SHP77 (cell line): ENCODE data around the gene GAB2.
"Not testable (repeated sequence)": the region's sequence is repeated elsewhere in the genome, so short reads cannot be mapped to it uniquely, and the experiment has no call there.

Source experiments
- DNase-seq, 2 experiments: peaks; one replicate each; lab custom pipeline; 2025; lab: John Stamatoyannopoulos, UW

Gene GAB2

GRCh38 chr11:78313181-78313795 is 104.3 kb downstream of the GAB2 start:
- peak in 1 of 2 experiments; percentile 5 for DNase-seq

DNA sequence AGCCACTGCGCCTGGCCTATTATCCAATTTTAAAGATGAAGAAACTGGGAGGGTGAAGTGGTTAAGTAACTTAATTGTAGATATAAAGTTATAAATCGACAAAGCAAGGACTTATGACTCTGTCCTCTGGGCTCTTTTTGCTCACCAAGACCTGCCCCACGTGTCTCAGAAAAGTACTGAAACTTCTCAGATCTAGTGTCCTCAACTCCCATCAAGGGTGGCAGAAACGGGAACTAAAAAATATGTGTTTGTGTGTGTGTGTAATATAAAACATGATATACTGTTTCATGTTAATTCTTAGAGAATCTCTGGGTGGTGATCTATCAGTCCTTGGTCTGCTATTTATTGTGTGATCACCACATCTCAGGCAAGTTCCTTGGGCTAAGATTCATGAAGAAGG is 104.9 kb downstream of the GAB2 start:
- DNase-seq: no peak

DNA sequence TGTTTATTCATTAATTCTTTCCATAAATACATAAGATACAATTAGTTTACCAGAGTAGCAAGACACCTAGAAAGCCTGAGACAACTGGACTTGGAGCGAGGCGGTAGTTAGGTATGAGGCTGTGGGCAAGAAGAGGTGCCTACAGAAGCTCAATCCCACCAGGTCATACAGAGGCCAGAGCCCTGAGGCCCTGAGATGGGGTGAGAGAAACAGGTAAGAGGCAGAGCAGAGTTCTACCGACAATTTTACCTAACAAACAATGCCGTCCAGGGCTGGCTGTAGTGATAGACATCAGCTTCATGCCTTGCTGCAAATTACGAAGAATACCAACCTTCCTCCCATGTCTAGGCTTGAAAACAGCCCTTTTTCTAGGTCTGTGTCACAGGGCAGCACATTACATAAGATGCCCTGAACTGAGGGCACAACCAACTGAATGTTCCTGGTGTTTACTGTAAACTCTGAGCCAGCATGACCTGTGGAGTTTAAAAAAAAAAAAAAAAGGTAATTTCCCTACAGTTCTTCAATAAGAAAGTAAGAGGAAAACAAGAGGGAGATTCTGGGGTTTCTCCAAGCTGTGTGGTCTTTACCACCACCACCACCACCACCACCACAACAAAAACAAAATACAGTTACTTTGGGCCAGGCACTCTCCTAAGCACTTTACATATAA is 105.8 kb downstream of the GAB2 start:
- no peak for DNase-seq

DNA sequence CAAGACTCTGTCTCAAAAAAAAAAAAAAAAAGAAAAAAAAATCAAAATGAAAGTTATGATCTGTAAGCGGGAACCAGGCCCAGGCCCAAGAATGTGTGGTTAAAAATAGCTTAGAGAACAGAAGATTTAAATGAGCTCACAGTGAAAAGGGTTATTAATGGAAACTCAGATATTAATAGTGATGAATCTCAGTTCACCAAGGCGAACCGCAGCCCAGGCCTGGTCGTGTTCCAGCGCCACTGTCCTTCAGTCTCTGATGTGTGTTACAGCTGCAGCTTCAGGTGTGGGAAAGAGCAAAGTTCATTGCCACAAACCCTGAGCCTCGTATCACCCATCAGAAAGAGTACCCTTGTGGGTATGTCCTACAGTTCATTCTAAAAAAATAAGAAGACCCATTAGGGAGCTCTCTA is 107.1 kb downstream of the GAB2 start:
- DNase-seq: no peak

DNA sequence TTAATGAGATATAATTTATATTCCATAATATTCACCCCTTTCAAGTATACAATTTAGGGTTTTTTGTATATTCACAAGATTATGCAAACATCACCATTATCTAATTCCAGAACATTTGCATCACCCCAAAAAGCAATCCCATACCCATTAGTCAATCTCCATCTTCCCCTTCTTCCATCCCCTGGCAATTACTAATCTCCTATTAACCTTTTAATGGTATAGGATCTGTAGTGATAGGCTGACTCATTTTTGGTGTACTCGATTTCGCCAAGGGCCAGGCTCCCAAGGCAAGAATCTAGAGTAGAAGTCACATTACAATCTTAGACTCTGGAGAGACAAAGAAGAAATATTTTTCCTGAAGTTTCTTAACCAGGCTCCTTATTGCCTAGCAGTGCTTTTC is 113.4 kb downstream of the GAB2 start:
- no peak for DNase-seq

DNA sequence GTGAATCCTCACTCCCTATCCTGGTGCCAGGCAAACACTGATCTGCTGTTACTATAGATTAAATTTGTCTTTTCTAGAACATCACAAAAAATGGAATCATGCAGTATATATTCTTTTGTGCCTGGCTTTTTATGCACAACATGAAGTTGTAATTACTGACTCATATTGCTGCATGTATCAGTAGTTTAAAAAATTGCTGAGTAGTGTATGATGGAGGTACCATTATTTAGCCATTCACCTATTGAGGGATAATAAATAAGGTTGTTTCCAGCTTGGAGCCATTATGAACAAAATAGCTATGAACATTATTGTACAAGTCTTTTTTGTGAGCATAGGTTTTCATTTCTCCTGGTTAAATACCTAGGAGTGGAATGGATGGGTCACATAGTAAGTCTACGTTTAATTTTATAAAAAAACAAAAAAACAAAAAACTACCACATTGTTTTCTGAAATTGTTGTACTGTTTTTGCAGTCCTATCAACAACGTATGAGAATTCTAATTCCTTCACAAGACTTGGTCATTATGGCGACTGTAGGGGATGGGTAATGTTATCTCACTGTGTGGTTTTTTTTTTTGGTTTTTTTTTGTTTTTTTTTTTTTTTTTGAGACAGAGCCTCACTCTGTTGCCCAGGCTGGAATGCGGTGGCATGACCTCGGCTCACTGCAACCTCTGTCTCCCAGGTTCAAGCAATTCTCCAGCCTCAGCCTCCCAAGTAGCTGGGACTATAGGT is 117.3 kb downstream of the GAB2 start:
- no peak for DNase-seq

- DNase-seq: no peak
Measured at GRCh38 chr11:78299000-78299710, 118.5 kb downstream of the GAB2 start.

- DNase-seq: no peak
Measured at GRCh38 chr11:78298291-78298771, 119.3 kb downstream of the GAB2 start.

DNA sequence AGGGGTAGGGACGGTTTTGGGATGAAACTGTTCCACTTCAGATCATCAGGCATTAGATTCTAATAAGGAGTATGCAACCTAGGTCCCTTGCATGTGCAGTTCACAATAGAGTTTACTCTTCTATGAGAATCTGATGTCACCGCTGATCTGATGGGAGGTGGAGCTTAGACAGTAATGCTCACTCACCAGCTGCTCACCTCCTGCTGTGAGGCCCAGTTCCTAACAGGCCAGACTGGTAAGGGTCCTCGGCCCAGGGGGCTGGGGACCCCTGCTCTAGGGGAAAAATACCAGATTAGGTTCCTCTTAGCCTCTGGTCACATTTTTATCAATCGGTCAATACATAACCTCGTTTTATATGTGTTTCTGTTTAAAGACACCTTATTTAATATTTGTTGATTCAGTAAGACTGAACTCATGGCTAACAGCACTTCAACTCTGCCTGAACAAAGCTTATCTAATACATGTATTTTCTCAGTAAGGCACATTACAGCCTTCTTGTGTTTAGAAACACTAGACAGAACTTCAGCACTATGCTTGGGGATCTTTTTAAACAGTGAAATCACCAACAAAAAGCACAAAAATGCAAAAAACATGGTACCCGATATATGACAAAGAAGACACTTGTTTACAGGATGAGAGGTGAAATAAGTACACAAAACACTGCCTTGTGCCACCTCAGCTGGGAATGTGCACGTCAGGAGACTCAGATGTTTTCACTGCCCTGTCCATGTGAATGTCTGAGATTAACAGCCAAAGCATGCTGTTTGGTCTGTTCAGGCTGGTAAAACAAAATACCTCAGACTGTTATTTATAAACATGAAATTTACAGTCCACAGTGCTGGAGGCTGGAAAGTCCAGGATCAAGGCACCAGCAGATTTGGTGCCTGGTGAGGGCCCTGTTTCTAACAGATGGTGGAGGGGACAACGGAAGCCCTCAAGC is 121.4 kb downstream of the GAB2 start:
- peak in 1 of 2 experiments; percentile 10 for DNase-seq

DNA sequence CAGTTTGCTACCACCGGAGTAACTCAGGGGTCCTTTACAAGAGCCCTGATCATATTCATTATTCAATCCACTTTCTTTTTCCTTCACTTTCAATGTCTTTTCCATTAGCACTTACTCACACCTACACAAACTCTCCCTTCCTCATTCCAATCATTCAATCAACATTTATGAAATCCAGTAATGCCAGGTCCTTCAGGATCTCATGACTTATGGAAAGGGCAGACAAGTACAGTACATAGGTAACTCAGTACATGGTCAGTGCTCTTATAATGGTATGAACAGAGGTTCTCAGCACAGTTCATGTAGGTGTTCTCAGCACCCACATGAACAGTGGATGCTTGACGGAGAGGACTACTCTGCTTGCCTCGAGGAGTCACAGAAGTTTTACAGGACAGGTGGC is 122.3 kb downstream of the GAB2 start:
- DNase-seq: no peak

- DNase-seq: not testable (repeated sequence)
Measured at GRCh38 chr11:78294100-78294499, 123.5 kb downstream of the GAB2 start.

GRCh38 chr11:78293536-78293935 is 124.1 kb downstream of the GAB2 start:
- DNase-seq: no peak

GRCh38 chr11:78292109-78292803 is 125.4 kb downstream of the GAB2 start:
- DNase-seq: no peak

DNA sequence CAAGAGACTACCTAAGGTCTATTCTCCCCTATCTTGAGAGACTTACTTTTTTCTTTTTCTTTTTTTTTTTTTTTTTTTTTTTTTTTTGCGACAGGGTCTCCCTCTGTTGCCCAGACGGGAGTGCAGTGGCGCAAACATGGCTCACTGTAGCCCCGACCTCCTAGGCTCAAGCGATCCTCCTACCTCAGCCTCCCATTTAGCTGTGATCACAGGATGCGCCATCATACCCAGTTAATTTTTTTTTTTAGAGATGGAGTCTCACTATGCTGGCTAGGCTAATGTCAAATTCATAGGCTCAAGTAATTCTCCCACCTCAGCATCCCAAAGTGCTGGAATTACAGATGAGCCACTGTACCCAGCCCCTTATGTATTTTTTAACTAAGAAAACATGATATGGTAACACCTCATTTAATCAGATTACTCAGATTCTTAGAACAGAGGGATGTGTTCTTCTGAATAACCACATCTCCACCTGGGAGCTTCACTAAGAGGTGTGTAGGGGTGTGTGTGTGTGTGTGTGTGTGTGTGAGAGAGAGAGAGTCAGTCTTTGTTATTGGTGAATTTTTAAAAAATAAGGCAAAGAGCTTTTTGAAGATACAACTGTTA is 126.0 kb downstream of the GAB2 start:
- DNase-seq: no peak

DNA sequence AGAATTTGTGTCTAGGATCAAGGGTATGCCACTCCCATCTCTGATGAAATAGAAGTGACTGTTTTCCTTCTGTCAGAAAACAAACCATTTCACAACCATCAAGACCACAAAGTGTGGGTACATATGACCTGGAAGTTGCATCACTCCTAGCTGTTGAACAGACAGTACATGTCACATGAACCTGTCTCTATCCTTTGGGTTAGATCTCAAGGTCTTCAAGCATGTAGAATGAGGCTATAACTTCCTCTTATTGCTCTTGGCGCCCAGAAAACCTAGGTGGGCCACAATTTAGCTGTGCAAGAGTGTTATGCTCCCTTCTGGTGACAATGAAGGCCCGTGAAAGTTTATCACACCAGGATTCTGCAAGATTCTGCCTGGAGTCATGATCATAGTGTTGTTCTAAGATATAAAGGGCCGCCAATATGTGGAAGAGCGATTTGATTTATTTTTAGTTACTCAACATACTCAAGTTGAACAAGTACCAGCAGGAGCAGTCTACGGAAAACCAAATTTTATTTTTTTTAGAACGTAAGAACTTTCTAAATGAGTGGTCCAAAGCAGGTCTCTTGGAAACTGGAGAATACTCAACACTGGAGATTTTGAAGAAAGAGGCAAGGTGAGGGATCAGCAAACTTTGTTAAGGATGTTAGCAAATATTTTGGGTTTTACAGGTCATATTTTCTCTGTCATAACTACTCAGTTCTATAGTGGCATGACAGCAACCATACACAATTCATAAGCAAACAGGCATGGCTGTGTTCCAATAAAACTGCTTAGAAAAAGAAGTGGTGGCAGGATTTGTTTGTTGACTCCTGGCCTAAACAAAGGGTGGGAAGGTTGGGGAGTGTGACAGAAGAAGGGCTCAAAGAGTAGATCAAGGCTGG is 127.1 kb downstream of the GAB2 start:
- no peak for DNase-seq

GRCh38 chr11:78289552-78290292 is 127.9 kb downstream of the GAB2 start:
- no peak for DNase-seq

DNA sequence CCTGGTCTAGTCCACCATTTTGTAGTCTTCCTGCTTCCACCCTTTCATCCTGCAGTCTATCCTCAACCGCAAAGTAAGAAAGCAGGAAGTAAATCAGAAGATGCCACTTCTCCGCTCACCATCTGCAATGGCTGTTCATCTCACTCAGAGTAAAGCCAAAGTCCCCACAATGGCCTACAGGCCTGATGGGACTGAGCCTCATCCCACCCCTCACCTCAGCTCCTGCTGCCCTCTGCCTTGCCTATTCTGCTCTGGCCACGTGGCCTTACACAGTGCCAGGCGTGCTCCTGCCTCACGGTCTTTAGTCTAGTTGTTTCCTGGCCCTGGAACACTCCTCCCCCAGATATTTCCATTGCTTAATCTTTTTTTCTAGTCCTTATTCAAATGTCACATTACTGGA is 133.4 kb downstream of the GAB2 start:
- no peak for DNase-seq

- no peak for DNase-seq
Measured at GRCh38 chr11:78282821-78283220, 134.8 kb downstream of the GAB2 start.

DNA sequence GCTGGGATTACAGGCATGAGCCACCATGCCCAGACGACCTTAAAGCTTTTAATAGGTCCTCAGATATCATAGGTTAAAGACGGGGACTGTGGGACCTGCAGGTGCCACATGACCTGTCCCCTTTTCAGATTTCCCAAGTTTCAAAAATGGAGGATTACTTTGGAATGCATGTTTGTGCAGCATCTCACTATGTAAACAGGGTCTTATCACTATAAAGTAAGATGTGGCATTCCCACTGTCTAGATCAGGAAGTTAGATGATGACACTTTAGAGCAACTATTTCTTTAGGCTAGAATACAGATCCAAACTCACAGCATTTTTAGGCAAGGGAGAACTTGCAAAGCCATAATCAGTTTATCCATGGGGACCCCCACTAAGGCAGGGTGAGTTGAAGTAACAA is 136.1 kb downstream of the GAB2 start:
- no peak for DNase-seq
